ENCODE measurements around the gene SUPT20HL1. TPM values are rescaled to one million over a fixed set of nuclear protein-coding genes. Genes with fewer than 3 reads are reported as not detected.

The SUPT20HL1 gene
- total and polyA plus RNA-seq, 10 donors, result not detected

DNA sequence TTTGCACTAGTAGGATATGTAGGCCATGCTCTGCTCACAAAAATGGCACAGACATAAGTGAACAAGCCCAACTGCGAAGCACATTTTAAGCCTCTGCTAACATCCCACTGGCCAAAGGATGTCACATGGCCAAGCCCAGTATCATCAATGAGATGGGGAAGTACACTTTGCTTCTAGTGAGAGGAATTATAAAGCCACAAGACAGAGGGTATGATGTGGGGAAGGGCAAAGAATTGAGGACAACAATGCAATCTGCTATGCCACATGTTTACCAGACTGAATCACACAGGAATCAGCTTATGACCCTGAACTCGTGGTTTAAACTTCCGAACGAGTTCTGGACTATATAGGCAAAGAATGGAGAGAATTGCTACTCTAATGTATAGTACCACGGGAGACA lies 39.1 kb downstream of the SUPT20HL1 start:
- DNase-seq, result no peak
- Histone ChIP-seq H3K9me3 (no peaks in the 10 kb centered on the region), H3K27me3 (replicated peaks in 1 of 7) (peaks cover 0 to 3% (median 0%) of the 10 kb centered on the region in 7 donors), H3K4me1 (no peaks in the 10 kb centered on the region), H3K4me3 (no peak overlapping the region), H3K27ac (no peak overlapping the region), H3K36me3 (no peaks in the 10 kb centered on the region)
- intact Hi-C loops (cut with DNase I; ENCODE audit: low total_unique reads), result loop anchor here (2.0 kb wide), 1 partner anchor 97 kb away; no protein-coding TSS in a partner anchor
- 58 to 76% (median 70%) methylated on average over 5 of the region's 5 CpGs for WGBS, 5 donors
- TF ChIP-seq, protein P1, sequence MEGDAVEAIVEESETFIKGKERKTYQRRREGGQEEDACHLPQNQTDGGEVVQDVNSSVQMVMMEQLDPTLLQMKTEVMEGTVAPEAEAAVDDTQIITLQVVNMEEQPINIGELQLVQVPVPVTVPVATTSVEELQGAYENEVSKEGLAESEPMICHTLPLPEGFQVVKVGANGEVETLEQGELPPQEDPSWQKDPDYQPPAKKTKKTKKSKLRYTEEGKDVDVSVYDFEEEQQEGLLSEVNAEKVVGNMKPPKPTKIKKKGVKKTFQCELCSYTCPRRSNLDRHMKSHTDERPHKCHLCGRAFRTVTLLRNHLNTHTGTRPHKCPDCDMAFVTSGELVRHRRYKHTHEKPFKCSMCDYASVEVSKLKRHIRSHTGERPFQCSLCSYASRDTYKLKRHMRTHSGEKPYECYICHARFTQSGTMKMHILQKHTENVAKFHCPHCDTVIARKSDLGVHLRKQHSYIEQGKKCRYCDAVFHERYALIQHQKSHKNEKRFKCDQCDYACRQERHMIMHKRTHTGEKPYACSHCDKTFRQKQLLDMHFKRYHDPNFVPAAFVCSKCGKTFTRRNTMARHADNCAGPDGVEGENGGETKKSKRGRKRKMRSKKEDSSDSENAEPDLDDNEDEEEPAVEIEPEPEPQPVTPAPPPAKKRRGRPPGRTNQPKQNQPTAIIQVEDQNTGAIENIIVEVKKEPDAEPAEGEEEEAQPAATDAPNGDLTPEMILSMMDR (IDR thresholded peaks at IDR 0.05 in 8 of 11, conservative IDR thresholded peaks at IDR 0.05 in 3 of 11), result no peak
- no peak for TF ChIP-seq POLR2AphosphoS5 (IDR thresholded peaks at IDR 0.05)
- no peak for TF ChIP-seq POLR2A (IDR thresholded peaks at IDR 0.05)

DNA sequence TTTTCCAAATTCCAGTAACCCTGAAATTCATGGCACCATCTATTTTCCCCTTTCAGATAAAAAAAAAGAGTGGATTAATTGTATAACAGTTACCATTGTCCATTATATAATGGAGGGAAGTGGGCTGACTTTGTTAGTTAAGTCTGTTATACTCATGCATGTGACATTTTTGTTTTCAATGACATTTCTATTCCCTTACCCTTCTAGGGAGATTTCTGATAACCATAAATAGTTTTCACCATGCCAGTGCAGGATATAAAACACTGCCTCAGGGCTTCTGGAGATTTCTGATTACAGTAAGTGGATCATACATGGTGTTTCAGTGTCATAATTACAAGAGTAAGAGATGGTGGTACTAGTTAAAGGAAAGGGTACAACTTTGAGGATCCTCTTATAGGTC lies 45.5 kb downstream of the SUPT20HL1 start:
- no peak for DNase-seq
- intact Hi-C loops (cut with DNase I; ENCODE audit: low total_unique reads), result no loop called here
- Histone ChIP-seq H3K4me1 (no peaks in the 10 kb centered on the region), H3K36me3 (no peaks in the 10 kb centered on the region), H3K4me3 (no peak overlapping the region), H3K27ac (no peak overlapping the region), H3K9me3 (no peaks in the 10 kb centered on the region), H3K27me3 (replicated peaks in 1 of 7) (no peaks in the 10 kb centered on the region)
- TF ChIP-seq POLR2AphosphoS5 (IDR thresholded peaks at IDR 0.05), result no peak
- TF ChIP-seq, protein P1 (IDR thresholded peaks at IDR 0.05 in 8 of 11, conservative IDR thresholded peaks at IDR 0.05 in 3 of 11), result no peak
- no peak for TF ChIP-seq POLR2A (IDR thresholded peaks at IDR 0.05)

Other genes starting within 250 kb of the SUPT20HL1 start
- gene ZFX, start 210.9 kb upstream of the SUPT20HL1 start, total RNA-seq, result 100 to 1,000 TPM in 1 of 7 donors, 10 to 100 TPM in 6; 58.1 to 105 (median 77.7) TPM
- gene ZFX, start 210.9 kb upstream of the SUPT20HL1 start, polyA plus RNA-seq, result 1 to 10 TPM; 5.0 to 8.5 (median 6.8) TPM
- not detected for gene SUPT20HL2, start 46.6 kb upstream of the SUPT20HL1 start, total RNA-seq
- not detected for gene SUPT20HL2, start 46.6 kb upstream of the SUPT20HL1 start, polyA plus RNA-seq
- 10 to 100 TPM; 24.1 to 53.0 (median 33.5) TPM for gene PDK3, start 104.6 kb downstream of the SUPT20HL1 start, total RNA-seq
- 10 to 100 TPM in 1 of 3 donors, 1 to 10 TPM in 2; 4.3 to 11.5 (median 6.8) TPM for gene PDK3, start 104.6 kb downstream of the SUPT20HL1 start, polyA plus RNA-seq

Measured in spleen (tissue), 11 donors.